Muscle of leg (tissue), 11 donors: ENCODE results near the gene FARP1. TPM values are rescaled to one million over a fixed set of nuclear protein-coding genes. Genes with fewer than 3 reads are reported as not detected.

Source experiments
- DNase-seq: peaks from one replicate; pipeline ENCODE4 v3.0.0; 2013
- H3K27ac ChIP-seq: one replicate; pipeline ENCODE4 v1.5.1; 2013; ENCODE audit warnings: mild to moderate bottlenecking, low read length, control low read depth
- H3K27me3 ChIP-seq: one replicate; pipeline ENCODE4 v1.6.1; 2013; ENCODE audit warnings: low read length; ENCODE audit not compliant: control insufficient read depth, insufficient read depth
- H3K36me3 ChIP-seq: one replicate; pipeline ENCODE4 v1.6.1; 2013; ENCODE audit warnings: low read length; ENCODE audit not compliant: control insufficient read depth, insufficient read depth
- H3K4me1 ChIP-seq: one replicate; pipeline ENCODE4 v1.6.1; 2013; ENCODE audit warnings: low read length; ENCODE audit not compliant: control insufficient read depth, insufficient read depth
- H3K4me3 ChIP-seq: one replicate; pipeline ENCODE4 v1.5.1; 2013; ENCODE audit warnings: low read length, control low read depth
- H3K9me3 ChIP-seq: replicated peaks from 2 replicates; pipeline ENCODE4 v1.6.1; 2013; ENCODE audit warnings: low read depth, low read length; ENCODE audit not compliant: control insufficient read depth
- WGBS: methylation state at CpG from one replicate; pipeline ENCODE4 v1.1.5; 2013; ENCODE audit warnings: missing lambda C conversion rate; ENCODE audit not compliant: insufficient coverage; 5-methylcytosine and 5-hydroxymethylcytosine counted together
- polyA plus RNA-seq, 8 donors: library from polyadenylated mRNA; unstranded; fragments of 120-200 nt; gene quantifications; one replicate each; pipeline versions ENCODE4 v1.2.1 to v1.2.3, GENCODE V29; 2013; ENCODE audit warnings: inconsistent platforms in 1 of 8, low replicate concordance in 1 of 8; ENCODE audit not compliant: insufficient read length in 8 of 8, insufficient read depth in 1 of 8
- total RNA-seq: library from RNA; stranded (reverse); fragments of 120-200 nt; gene quantifications from one replicate; pipeline ENCODE4 v1.2.4, GENCODE V29; 2013

The FARP1 gene
- total and polyA plus RNA-seq, 9 donors: 37.8 to 90.7 (median 74.3) TPM

- Histone ChIP-seq H3K27me3 (no peaks in the 10 kb centered on the region), H3K36me3 (peaks cover 15% of the 10 kb centered on the region), H3K9me3 (no peaks in the 10 kb centered on the region), H3K4me3 (no peak overlapping the region), H3K27ac (peak overlapping the region; percentile 15), H3K4me1 (peaks cover 60% of the 10 kb centered on the region)
- peak; percentile 51 for DNase-seq
- WGBS: 61% methylated on average over 4 of the region's 16 CpGs
These were observed 335.6 kb downstream of the FARP1 start for GRCh38 chr13:98478189-98479129.

DNA sequence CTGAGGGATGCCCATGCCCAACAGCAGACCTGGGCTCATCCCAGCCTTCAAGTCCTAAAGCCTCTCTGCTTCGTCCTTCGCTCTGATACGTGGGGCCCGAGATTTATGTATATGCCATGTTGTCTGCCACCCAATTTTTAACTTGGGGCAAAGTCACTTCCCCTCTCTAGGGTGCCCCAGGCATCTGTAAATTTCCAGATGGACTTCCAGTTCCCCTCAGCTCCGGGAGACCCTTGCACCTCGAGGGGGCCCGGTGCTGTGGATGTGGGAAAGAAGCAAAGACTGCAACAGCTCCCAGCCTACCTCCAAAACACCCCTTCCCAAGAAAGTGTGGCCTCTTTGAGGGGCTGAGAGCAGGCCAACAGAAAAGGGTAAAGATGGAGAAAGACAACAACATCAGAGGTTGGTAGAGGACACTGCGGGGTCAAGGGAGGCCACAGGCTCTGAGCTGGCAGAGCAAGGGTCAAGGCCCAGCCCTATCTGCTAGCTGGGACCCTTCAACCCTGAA lies 336.7 kb downstream of the FARP1 start:
- WGBS: 87% methylated on average over 3 of the region's 8 CpGs
- no peak overlapping the region for H3K27ac ChIP-seq
- no peaks in the 10 kb centered on the region for H3K9me3 ChIP-seq
- H3K4me3 ChIP-seq: no peak overlapping the region
- no peak for DNase-seq
- H3K4me1 ChIP-seq: peaks cover 71% of the 10 kb centered on the region
- H3K27me3 ChIP-seq: no peaks in the 10 kb centered on the region
- H3K36me3 ChIP-seq: peaks cover 4% of the 10 kb centered on the region

- Histone ChIP-seq H3K9me3 (no peaks in the 10 kb centered on the region), H3K27me3 (no peaks in the 10 kb centered on the region), H3K4me1 (peaks cover 81% of the 10 kb centered on the region), H3K4me3 (no peak overlapping the region), H3K27ac (peak overlapping the region; percentile 86), H3K36me3 (no peaks in the 10 kb centered on the region)
- peak; percentile 78 for DNase-seq
- WGBS: 47% methylated on average over 5 of the region's 15 CpGs
These were observed 338.3 kb downstream of the FARP1 start for GRCh38 chr13:98480915-98481877.

GRCh38 chr13:98482476-98483444 lies 339.9 kb downstream of the FARP1 start:
- peaks cover 81% of the 10 kb centered on the region for H3K4me1 ChIP-seq

GRCh38 chr13:98483601-98484288 lies 340.9 kb downstream of the FARP1 start:
- H3K36me3 ChIP-seq: no peaks in the 10 kb centered on the region
- peak overlapping the region; percentile 97 for H3K27ac ChIP-seq
- H3K4me1 ChIP-seq: peaks cover 78% of the 10 kb centered on the region
- peak overlapping the region; percentile 4 for H3K4me3 ChIP-seq
- WGBS: 37% methylated on average over 5 of the region's 14 CpGs
- H3K27me3 ChIP-seq: no peaks in the 10 kb centered on the region
- no peaks in the 10 kb centered on the region for H3K9me3 ChIP-seq
- DNase-seq: peak; percentile 76

More at GRCh38 chr13:98482476-98483444, 339.9 kb downstream of the FARP1 start:
- Histone ChIP-seq H3K27me3 (no peaks in the 10 kb centered on the region), H3K9me3 (no peaks in the 10 kb centered on the region), H3K27ac (peak overlapping the region; percentile 97), H3K36me3 (no peaks in the 10 kb centered on the region), H3K4me3 (no peak overlapping the region)
- DNase-seq: peak; percentile 72
- WGBS: 49% methylated on average over 24 of the region's 28 CpGs

DNA sequence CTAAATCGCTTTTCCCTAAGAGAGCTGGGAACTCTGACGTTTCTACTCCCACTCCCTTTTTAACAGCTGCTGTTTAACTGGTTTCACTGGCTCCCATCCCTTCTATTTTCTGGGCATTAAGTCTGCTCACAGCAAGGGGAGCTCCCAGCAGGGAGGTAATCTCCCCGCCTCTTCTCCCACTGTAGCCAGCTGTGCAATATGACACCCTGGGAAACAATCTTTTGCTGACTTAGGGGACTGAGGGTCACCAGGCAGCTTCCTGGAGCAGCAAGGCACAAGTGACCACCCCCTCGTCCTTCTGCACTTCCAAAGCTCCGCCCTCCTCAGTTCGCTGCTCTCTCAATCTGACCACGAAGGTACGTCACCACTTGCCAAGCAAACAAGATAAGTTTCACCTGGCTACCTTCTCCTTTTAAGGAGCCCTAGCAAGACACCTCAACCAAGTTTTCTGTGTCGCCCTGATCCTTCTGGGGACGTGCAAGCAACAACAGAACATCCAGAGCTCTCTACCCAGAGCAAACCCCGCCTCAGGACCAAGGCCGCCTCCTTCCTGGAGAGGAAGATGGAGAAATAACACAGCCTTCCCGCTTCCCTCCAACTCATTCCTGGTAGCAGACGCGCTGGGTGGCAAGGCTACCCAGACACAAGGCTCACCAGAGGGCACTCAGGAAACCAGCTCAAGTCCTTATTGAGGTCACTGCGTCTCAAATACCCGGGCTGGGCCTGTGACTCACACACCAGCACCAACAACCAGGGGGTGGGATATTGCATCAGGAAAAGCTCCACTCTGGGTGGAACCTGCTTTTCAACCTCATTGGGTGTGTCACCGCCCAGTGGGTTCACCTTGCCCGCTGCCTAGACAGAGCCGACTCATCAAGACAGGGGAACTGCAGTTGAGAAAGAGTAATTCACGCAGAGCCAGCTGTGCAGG lies 341.7 kb downstream of the FARP1 start:
- Histone ChIP-seq H3K9me3 (no peaks in the 10 kb centered on the region), H3K4me3 (no peak overlapping the region), H3K36me3 (peaks cover 2% of the 10 kb centered on the region), H3K4me1 (peaks cover 80% of the 10 kb centered on the region), H3K27ac (peak overlapping the region; percentile 97), H3K27me3 (no peaks in the 10 kb centered on the region)
- 19% methylated on average over 17 of the region's 21 CpGs for WGBS
- DNase-seq: peak; percentile 97

DNA sequence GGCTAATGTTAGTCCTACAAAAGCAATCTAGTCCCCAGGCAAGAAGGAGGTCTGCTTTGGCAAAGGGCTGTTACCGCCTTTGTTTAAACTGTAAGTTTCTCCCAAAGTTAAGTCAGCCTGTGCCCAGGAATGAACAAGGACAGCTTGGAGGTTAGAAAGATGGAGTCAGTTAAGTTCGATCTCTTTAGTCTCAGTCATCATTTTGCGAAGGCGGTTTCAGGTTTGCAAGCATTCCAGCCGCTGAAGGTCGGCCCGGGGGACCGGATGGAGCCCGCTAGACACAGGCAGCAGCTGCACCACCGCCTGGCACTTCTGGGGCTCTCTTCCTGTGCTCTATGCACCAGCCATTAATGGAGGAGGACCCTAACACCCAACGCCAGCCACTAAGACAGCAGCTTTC lies 342.7 kb downstream of the FARP1 start:
- peaks cover 2% of the 10 kb centered on the region for H3K36me3 ChIP-seq
- H3K9me3 ChIP-seq: no peaks in the 10 kb centered on the region
- H3K27ac ChIP-seq: peak overlapping the region; percentile 97
- DNase-seq: no peak
- H3K4me1 ChIP-seq: peaks cover 80% of the 10 kb centered on the region
- 69% methylated on average over 10 of the region's 11 CpGs for WGBS
- H3K4me3 ChIP-seq: no peak overlapping the region
- H3K27me3 ChIP-seq: no peaks in the 10 kb centered on the region

GRCh38 chr13:98486412-98486811 lies 343.5 kb downstream of the FARP1 start:
- Histone ChIP-seq H3K9me3 (no peaks in the 10 kb centered on the region), H3K4me3 (no peak overlapping the region), H3K27me3 (no peaks in the 10 kb centered on the region), H3K36me3 (peaks cover 2% of the 10 kb centered on the region), H3K27ac (no peak overlapping the region), H3K4me1 (peaks cover 79% of the 10 kb centered on the region)
- DNase-seq: no peak
- 85% methylated on average over 8 of the region's 8 CpGs for WGBS
